ENCODE results near the gene AGAP1. TPM values are rescaled to one million over a fixed set of nuclear protein-coding genes. Genes with fewer than 3 reads are reported as not detected.
"Not testable (repeated sequence)": the region's sequence is repeated elsewhere in the genome, so short reads cannot be mapped to it uniquely, and the experiment has no call there.

Gene AGAP1
- total RNA-seq, 1 experiment from 2014 or later = 56.4 TPM

DNA sequence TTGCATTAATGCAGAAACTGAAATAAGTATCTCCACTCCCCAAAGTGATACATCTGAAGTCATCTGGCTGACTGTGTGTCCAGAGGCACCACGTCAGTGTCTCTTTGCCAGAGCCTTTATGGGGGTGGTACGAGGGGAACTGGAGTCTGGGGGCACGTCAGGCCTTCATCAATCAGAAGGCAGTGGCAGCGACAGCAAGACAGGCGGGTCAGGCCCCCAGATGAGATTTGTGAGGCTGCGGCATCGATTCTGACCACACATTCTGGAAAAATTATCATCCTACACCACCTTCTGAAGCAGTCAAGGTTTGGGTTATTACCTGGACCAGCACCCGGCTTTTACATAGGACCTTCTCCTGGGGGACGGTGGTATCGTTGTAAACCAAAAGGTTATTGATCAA is 450.7 kb downstream of the AGAP1 start:
- H3K27me3 Mint-ChIP-seq (ENCODE audit: unreplicated experiment) = no peaks in the 10 kb centered on the region
- DNase-seq = no peak
- no peaks in the 10 kb centered on the region for H3K9me3 Mint-ChIP-seq (ENCODE audit: low read depth, unreplicated experiment)
- CTCF ChIA-PET = no interaction called here
- no peak overlapping the region for H3K27ac Mint-ChIP-seq (ENCODE audit: unreplicated experiment)
- intact Hi-C loops (cut with micrococcal nuclease; ENCODE audit: unreplicated experiment) = no loop called here
- TF ChIP-seq CTCF (IDR thresholded peaks at IDR 0.05; ENCODE audit: unreplicated experiment) = no peak
- H3K4me3 Mint-ChIP-seq (ENCODE audit: low read depth, unreplicated experiment) = no peak overlapping the region
- no TSS peak for BruUV-seq (replicated peaks)
- H3K36me3 Mint-ChIP-seq (ENCODE audit: insufficient read depth, unreplicated experiment) = peaks cover 10% of the 10 kb centered on the region
- no peaks in the 10 kb centered on the region for H3K4me1 Mint-ChIP-seq (ENCODE audit: low read depth, unreplicated experiment)

GRCh38 chr2:235945608-235946140 is 451.8 kb downstream of the AGAP1 start:
- H3K27me3 Mint-ChIP-seq (ENCODE audit: unreplicated experiment) = no peaks in the 10 kb centered on the region
- H3K36me3 Mint-ChIP-seq (ENCODE audit: insufficient read depth, unreplicated experiment) = peaks cover 13% of the 10 kb centered on the region
- no TSS peak for BruUV-seq (replicated peaks)
- no peak for DNase-seq
- CTCF ChIA-PET = no interaction called here
- no peak overlapping the region for H3K27ac Mint-ChIP-seq (ENCODE audit: unreplicated experiment)
- intact Hi-C loops (cut with micrococcal nuclease; ENCODE audit: unreplicated experiment) = loop anchor here (5.0 kb wide), 1 partner anchor 232 kb away; no protein-coding TSS in a partner anchor
- H3K9me3 Mint-ChIP-seq (ENCODE audit: low read depth, unreplicated experiment) = no peaks in the 10 kb centered on the region
- TF ChIP-seq CTCF (IDR thresholded peaks at IDR 0.05; ENCODE audit: unreplicated experiment) = no peak
- H3K4me3 Mint-ChIP-seq (ENCODE audit: low read depth, unreplicated experiment) = no peak overlapping the region
- H3K4me1 Mint-ChIP-seq (ENCODE audit: low read depth, unreplicated experiment) = no peaks in the 10 kb centered on the region

- intact Hi-C loops (cut with micrococcal nuclease; ENCODE audit: unreplicated experiment) = loop anchor here (5.0 kb wide), 1 partner anchor 231 kb away; no protein-coding TSS in a partner anchor
- H3K36me3 Mint-ChIP-seq (ENCODE audit: insufficient read depth, unreplicated experiment) = peaks cover 13% of the 10 kb centered on the region
- H3K9me3 Mint-ChIP-seq (ENCODE audit: low read depth, unreplicated experiment) = no peaks in the 10 kb centered on the region
- no peaks in the 10 kb centered on the region for H3K27me3 Mint-ChIP-seq (ENCODE audit: unreplicated experiment)
- DNase-seq = no peak
- no peak for TF ChIP-seq CTCF (IDR thresholded peaks at IDR 0.05; ENCODE audit: unreplicated experiment)
- no TSS peak for BruUV-seq (replicated peaks)
- CTCF ChIA-PET = interaction anchor here (0.5 kb wide), 1 partner anchor 125 kb away, joined by 3 read pairs; no protein-coding TSS in a partner anchor
- no peaks in the 10 kb centered on the region for H3K4me1 Mint-ChIP-seq (ENCODE audit: low read depth, unreplicated experiment)
- no peak overlapping the region for H3K27ac Mint-ChIP-seq (ENCODE audit: unreplicated experiment)
- no peak overlapping the region for H3K4me3 Mint-ChIP-seq (ENCODE audit: low read depth, unreplicated experiment)
These were observed 452.7 kb downstream of the AGAP1 start for GRCh38 chr2:235946590-235946989.

DNA sequence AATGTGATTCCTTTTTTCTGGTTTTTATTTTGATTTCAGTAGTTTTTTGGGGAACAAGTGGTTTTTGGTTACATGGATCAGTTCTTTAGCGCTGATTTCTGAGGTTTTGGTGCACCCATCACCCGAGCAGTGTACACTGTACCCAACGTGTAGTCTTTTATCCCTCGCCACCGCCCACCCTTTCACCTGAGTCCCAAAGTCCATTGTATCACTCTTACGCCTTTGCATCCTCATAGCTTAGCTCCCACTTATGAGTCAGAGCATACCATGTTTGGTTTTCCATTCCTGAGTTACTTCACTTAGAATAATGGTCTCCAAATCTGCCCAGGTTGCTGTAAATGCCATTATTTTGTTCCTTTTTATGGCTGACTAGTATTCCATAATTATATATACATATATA is 453.2 kb downstream of the AGAP1 start:
- not testable (repeated sequence) for DNase-seq; H3K4me3 Mint-ChIP-seq (ENCODE audit: low read depth, unreplicated experiment); H3K27me3 Mint-ChIP-seq (ENCODE audit: unreplicated experiment); BruUV-seq (replicated peaks); H3K9me3 Mint-ChIP-seq (ENCODE audit: low read depth, unreplicated experiment); H3K27ac Mint-ChIP-seq (ENCODE audit: unreplicated experiment); H3K4me1 Mint-ChIP-seq (ENCODE audit: low read depth, unreplicated experiment)
- CTCF ChIA-PET = interaction anchor here (0.5 kb wide), 1 partner anchor 125 kb away, joined by 3 read pairs; no protein-coding TSS in a partner anchor
- H3K36me3 Mint-ChIP-seq (ENCODE audit: insufficient read depth, unreplicated experiment) = peaks cover 13% of the 10 kb centered on the region
- intact Hi-C loops (cut with micrococcal nuclease; ENCODE audit: unreplicated experiment) = loop anchor here (5.0 kb wide), 1 partner anchor 230 kb away; no protein-coding TSS in a partner anchor

Data from Calu3 (cell line).